AG09309 (cell line): ENCODE results near the gene AMELX.

Source experiments
- DNase-seq: peaks from one replicate; pipeline ENCODE4 v3.0.0-alpha.2; 2010; ENCODE audit warnings: low read depth
- H3K4me3 ChIP-seq: 2 replicates; pipeline ENCODE4 v1.5.1; 2011; ENCODE audit warnings: mild to moderate bottlenecking, low read depth, low read length, moderate library complexity; ENCODE audit not compliant: control insufficient read depth
- CTCF ChIP-seq: IDR thresholded peaks from 2 replicates; pipeline ENCODE4 v1.5.1; 2011; ENCODE audit warnings: mild to moderate bottlenecking, low read depth, low read length, inconsistent platforms; ENCODE audit not compliant: insufficient read depth, control insufficient read depth; ENCODE audit errors: missing control alignments

The AMELX gene

GRCh38 chrX:11293113-11293512, at the start of gene AMELX:
TSS of gene AMELX (plus strand) at chrX:11293413. CDS start at chrX:11294789, 1,376 bp downstream.
- H3K4me3 ChIP-seq, result no peak within 1 kb of the TSS
- TF ChIP-seq CTCF, result no peak
- DNase-seq, result no peak

- no peak overlapping the region for H3K4me3 ChIP-seq
- no peak for TF ChIP-seq CTCF
- no peak for DNase-seq
Measured at GRCh38 chrX:11244636-11245035, 48.6 kb upstream of the AMELX start.

GRCh38 chrX:11254417-11255109, 38.6 kb upstream of the AMELX start:
- no peak for TF ChIP-seq CTCF
- H3K4me3 ChIP-seq, result no peak overlapping the region
- no peak for DNase-seq

GRCh38 chrX:11257290-11257689, 35.9 kb upstream of the AMELX start:
- H3K4me3 ChIP-seq, result no peak overlapping the region
- TF ChIP-seq CTCF, result no peak

GRCh38 chrX:11257711-11258110, 35.5 kb upstream of the AMELX start:
- no peak for DNase-seq
- TF ChIP-seq CTCF, result no peak
- H3K4me3 ChIP-seq, result no peak overlapping the region

More at GRCh38 chrX:11257290-11257689, 35.9 kb upstream of the AMELX start:
- DNase-seq, result no peak

- DNase-seq, result no peak
- H3K4me3 ChIP-seq, result no peak overlapping the region
- TF ChIP-seq CTCF, result no peak
Measured at GRCh38 chrX:11259437-11259836, 33.8 kb upstream of the AMELX start.
